Mesodermal cell (in vitro differentiated cells): ENCODE data around the gene SLC8A3.

Source experiments
- H3K27ac ChIP-seq: 2 replicates; pipeline ENCODE4 v1.7.0; 2013; ENCODE audit warnings: mild to moderate bottlenecking, low read depth, low read length, moderate library complexity; ENCODE audit not compliant: severe bottlenecking
- H3K36me3 ChIP-seq: 2 replicates; pipeline ENCODE4 v1.7.1; 2013; ENCODE audit warnings: mild to moderate bottlenecking, low read length, moderate library complexity; ENCODE audit not compliant: control insufficient read depth, insufficient read depth
- H3K4me1 ChIP-seq: one replicate; pipeline ENCODE4 v1.7.1; 2013; ENCODE audit warnings: mild to moderate bottlenecking, low read length; ENCODE audit not compliant: insufficient read depth, control insufficient read depth, poor library complexity, severe bottlenecking
- H3K4me3 ChIP-seq: 2 replicates; pipeline ENCODE4 v1.7.0; 2013; ENCODE audit warnings: low read length, control low read depth, mild to moderate bottlenecking; ENCODE audit not compliant: insufficient read depth, poor library complexity, severe bottlenecking; ENCODE audit errors: extremely low read depth
- H3K9me3 ChIP-seq: 2 replicates; pipeline ENCODE4 v1.7.1; 2013; ENCODE audit warnings: mild to moderate bottlenecking, low read length, moderate library complexity; ENCODE audit not compliant: control insufficient read depth
- WGBS, 2 experiments: methylation state at CpG; one replicate each; pipeline ENCODE4 v1.1.5; 2013; ENCODE audit warnings: missing lambda C conversion rate in 2 of 2; ENCODE audit not compliant: insufficient coverage in 2 of 2; 5-methylcytosine and 5-hydroxymethylcytosine counted together

Gene SLC8A3

DNA sequence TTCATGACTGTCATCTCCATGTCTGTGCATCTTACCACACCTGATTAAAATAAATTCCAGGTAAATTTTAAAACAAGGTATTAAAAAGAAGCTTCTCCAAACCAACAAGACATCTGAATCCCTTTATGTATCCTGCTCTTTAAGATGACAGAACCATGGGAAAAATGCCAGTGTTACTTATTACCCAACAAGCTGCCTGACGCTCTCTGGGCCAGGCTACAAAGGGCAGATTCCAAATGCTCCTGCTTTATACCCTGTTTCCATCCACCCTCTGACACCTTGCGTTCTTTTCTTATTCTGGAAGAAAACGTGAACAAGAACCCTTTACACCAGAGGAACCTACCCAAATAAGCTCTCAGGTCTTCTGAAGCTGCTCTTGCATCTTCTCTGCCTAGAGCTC is 70.7 kb downstream of the SLC8A3 start:
- H3K36me3 ChIP-seq, result no peaks in the 10 kb centered on the region
- H3K9me3 ChIP-seq, result peaks cover 5% of the 10 kb centered on the region
- WGBS, 2 experiments, result 89% methylated on average over 3 of the region's 3 CpGs
- no peak overlapping the region for H3K27ac ChIP-seq
- no peak overlapping the region for H3K4me3 ChIP-seq
- no peaks in the 10 kb centered on the region for H3K4me1 ChIP-seq

DNA sequence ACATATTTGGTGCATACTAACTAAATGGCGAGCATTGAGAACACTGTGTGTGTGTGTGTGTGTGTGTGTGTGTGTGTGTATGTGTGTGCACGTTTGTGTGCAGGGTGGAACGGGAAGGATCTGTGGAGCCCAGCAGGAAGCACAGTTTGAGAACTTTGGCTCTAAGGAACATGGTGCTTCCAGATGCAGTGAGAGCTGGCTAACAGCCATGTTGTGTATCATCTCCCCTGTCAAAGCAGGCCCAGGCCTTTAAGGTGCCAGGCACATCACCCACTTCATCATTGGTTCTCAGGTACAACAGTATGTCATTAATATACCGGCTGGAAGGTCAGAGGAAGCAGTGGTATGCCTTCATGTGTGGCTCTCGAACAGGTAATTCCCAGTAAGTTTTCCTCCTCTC is 72.5 kb downstream of the SLC8A3 start:
- Histone ChIP-seq H3K4me3 (no peak overlapping the region), H3K27ac (no peak overlapping the region), H3K9me3 (no peaks in the 10 kb centered on the region), H3K4me1 (no peaks in the 10 kb centered on the region), H3K36me3 (no peaks in the 10 kb centered on the region)
- 60 to 95% methylated on average over 1 to 4 of the region's 5 CpGs for WGBS, 2 experiments

- 70 to 91% methylated on average over 3 to 8 of the region's 12 CpGs for WGBS, 2 experiments
- Histone ChIP-seq H3K4me1 (no peaks in the 10 kb centered on the region), H3K4me3 (no peak overlapping the region), H3K9me3 (no peaks in the 10 kb centered on the region), H3K27ac (no peak overlapping the region), H3K36me3 (no peaks in the 10 kb centered on the region)
Observed at GRCh38 chr14:70114621-70115156, 74.1 kb downstream of the SLC8A3 start.

DNA sequence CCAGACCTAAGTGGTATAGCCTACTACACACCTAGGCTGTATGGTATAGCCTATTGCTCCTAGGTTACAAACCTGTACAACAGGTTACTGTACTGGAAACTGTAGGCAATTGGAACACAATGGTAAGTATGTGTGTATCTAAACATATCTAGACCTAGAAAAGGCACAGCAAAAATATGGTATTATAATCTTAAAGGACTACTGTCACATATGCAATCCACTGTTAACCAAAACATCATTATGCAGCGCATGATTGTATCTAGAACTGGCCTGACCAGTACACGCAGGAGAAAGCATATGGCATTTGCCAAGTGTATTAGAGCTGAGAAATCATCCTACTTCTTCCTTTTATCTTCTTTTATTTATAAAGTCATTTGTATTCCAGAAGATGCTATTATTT is 75.5 kb downstream of the SLC8A3 start:
- H3K4me3 ChIP-seq, result no peak overlapping the region
- WGBS, 2 experiments, result no CpG with 5 or more reads among the region's 2 CpGs
- H3K4me1 ChIP-seq, result no peaks in the 10 kb centered on the region

DNA sequence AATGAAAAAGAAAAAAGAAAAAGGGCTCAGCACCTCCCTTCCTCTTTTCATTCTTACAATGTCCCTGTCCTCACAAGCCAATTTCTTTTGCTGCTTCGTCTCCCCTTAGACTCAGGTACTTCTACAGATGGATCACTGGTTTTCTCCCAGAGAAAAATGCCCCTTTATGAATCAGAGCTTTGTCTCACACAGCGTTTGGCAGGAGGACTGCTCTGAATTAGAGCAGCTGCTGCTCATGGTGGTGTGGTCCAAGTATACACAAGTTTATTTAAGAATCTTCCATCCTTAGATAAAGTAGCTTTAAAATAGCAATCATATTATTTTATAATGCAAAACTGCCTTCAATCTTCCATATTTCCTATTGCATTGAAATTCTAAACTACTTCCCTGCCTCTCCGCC is 80.3 kb downstream of the SLC8A3 start:
- WGBS, 2 experiments, result 87 to 94% methylated on average over 1 to 3 of the region's 3 CpGs
- no peak overlapping the region for H3K4me3 ChIP-seq

More for the DNA sequence above, 75.5 kb downstream of the SLC8A3 start:
- Histone ChIP-seq H3K36me3 (no peaks in the 10 kb centered on the region), H3K27ac (no peak overlapping the region), H3K9me3 (no peaks in the 10 kb centered on the region)

DNA sequence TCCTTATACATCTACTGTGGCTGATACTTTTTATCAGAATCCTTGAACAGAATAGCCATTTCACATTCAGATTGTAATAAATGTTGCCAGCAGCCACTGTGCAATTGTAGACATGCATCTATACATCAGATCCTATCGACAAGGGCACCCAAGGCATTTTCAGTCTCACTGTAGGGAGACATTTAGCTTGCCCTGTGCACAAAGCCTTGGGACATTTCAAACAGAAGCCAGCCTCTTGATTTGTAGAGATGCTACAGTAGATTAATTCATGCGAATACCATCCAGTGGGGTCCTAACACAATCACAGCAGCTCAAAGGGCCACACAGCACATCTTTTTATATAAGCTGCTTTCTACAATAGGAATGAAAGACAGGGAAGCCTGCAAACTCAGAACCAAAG is 81.4 kb downstream of the SLC8A3 start:
- no peaks in the 10 kb centered on the region for H3K9me3 ChIP-seq
- H3K4me1 ChIP-seq, result no peaks in the 10 kb centered on the region
- H3K27ac ChIP-seq, result no peak overlapping the region
- WGBS, 2 experiments, result 83 to 100% methylated on average over 1 to 2 of the region's 2 CpGs
- H3K4me3 ChIP-seq, result no peak overlapping the region
- no peaks in the 10 kb centered on the region for H3K36me3 ChIP-seq

More for the DNA sequence above, 80.3 kb downstream of the SLC8A3 start:
- H3K27ac ChIP-seq, result no peak overlapping the region
- H3K4me1 ChIP-seq, result no peaks in the 10 kb centered on the region
- no peaks in the 10 kb centered on the region for H3K9me3 ChIP-seq
- H3K36me3 ChIP-seq, result no peaks in the 10 kb centered on the region

DNA sequence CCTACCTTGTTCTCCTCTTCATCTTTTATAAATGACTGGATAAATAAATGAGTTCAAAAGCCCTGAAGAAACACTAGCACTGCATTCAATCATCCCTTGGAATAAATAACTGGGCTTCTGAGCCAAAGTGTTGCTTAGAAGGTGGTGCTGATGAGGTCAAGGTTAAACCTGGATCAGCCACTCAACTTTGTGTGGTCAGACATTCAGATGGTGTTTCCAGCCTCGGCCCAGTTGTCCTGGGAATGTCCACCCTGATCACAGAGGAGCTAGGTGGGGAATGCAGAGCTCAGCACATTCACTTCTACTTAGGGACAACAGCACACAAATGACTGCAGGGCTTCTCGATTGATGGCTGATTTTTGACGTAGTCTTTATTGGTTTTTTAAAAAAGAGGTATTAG is 88.7 kb downstream of the SLC8A3 start:
- WGBS, 2 experiments, result 92 to 100% methylated on average over 2 to 3 of the region's 3 CpGs
- H3K27ac ChIP-seq, result no peak overlapping the region
- no peaks in the 10 kb centered on the region for H3K4me1 ChIP-seq
- no peaks in the 10 kb centered on the region for H3K36me3 ChIP-seq
- H3K4me3 ChIP-seq, result no peak overlapping the region
- H3K9me3 ChIP-seq, result no peaks in the 10 kb centered on the region

DNA sequence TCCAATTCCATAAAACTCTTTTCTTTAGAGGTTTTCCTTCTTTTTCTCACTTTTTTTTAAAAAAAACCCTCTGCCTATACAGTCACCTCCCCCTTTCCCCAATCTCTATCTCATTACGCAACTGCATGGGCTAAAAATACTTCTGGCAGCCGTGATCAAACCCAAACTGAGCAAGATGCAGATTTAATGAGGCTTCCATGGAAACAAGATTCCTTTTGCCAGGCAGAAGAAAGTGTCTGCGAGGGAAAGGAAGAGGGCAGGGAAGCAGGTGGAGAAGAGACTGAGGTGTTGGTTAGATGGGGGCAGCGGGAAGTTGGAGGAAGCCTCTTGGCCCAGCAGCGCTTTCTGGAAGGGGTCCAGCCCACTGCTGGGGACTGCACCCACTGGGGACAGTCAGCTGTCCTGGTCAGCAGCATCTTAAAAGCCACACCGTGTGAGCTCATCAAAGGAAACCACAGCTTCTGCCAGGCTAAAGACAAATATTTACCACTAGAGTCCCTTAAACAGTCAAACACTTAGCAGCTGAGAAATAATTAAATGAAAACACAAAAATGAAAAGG is 90.4 kb downstream of the SLC8A3 start:
- Histone ChIP-seq H3K4me1 (no peaks in the 10 kb centered on the region), H3K27ac (no peak overlapping the region), H3K36me3 (no peaks in the 10 kb centered on the region), H3K9me3 (no peaks in the 10 kb centered on the region), H3K4me3 (no peak overlapping the region)
- WGBS, 2 experiments, result 67 to 71% methylated on average over 3 to 6 of the region's 6 CpGs

DNA sequence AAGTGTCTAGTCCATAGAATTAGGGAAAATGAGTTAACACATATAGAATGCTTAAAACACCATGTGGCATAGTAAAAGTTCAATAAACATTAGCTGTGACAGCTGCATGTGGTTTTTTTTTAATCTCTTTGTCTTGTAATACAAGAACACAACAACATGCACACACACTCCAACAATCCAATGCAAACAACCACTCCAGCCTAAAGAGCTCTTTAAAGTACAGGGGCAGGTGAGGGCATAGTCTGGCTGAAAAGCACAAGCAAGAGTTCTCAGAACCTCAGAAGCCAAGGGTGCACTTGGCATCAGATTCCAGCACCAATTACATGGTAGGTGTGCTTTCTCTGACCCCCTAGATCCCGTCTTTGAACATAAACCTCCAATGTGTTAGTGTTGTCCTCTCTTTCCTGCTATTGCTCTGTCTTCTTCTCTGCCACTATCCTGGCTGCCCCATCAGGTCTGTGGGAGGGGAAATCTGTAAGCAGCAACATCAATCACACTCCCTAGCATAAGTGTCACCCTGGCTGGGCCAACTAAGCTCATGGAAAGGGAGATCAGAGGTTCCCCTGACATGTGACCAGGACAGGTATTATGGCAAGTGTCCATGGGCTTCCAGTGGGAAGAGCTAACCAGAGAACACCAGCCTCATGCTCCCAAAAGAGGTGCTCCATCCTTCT is 91.0 kb downstream of the SLC8A3 start:
- Histone ChIP-seq H3K27ac (no peak overlapping the region), H3K9me3 (no peaks in the 10 kb centered on the region), H3K4me1 (no peaks in the 10 kb centered on the region), H3K4me3 (no peak overlapping the region), H3K36me3 (no peaks in the 10 kb centered on the region)
- WGBS, 2 experiments, result 100% methylated on average over 1 of the region's 1 CpG; no CpG with 5 or more reads in 1 of the 2 experiments

GRCh38 chr14:70096866-70097265 is 91.9 kb downstream of the SLC8A3 start:
- no peak overlapping the region for H3K27ac ChIP-seq
- WGBS, 2 experiments, result 15 to 21% methylated on average over 3 of the region's 4 CpGs
- H3K9me3 ChIP-seq, result no peaks in the 10 kb centered on the region
- no peaks in the 10 kb centered on the region for H3K4me1 ChIP-seq
- H3K36me3 ChIP-seq, result no peaks in the 10 kb centered on the region
- H3K4me3 ChIP-seq, result no peak overlapping the region

GRCh38 chr14:70094631-70095030 is 94.1 kb downstream of the SLC8A3 start:
- Histone ChIP-seq H3K9me3 (no peaks in the 10 kb centered on the region), H3K27ac (no peak overlapping the region), H3K4me3 (no peak overlapping the region), H3K36me3 (no peaks in the 10 kb centered on the region), H3K4me1 (no peaks in the 10 kb centered on the region)
- WGBS, 2 experiments, result 78 to 86% methylated on average over 1 of the region's 1 CpG
